ENCODE results near the gene ICE2. TPM values are rescaled to one million over a fixed set of nuclear protein-coding genes. Genes with fewer than 3 reads are reported as not detected.

The ICE2 gene
- total RNA-seq, 2 experiments from 2014 or later = 75.2 to 76.7 TPM

GRCh38 chr15:60493166-60493565, 14.2 kb upstream of the ICE2 start:
- H3K4me1 Mint-ChIP-seq (ENCODE audit: low read depth) = peaks cover 5% of the 10 kb centered on the region
- CTCF ChIA-PET = interaction anchor here (0.6 to 0.7 kb wide), 2 partner anchors 16 to 166 kb away, joined by 3 to 4 read pairs; no protein-coding TSS in a partner anchor

GRCh38 chr15:60486742-60487141, 7.8 kb upstream of the ICE2 start:
- CTCF ChIA-PET = interaction anchor here (0.7 kb wide), 1 partner anchor 30 kb away, joined by 3 read pairs; no protein-coding TSS in a partner anchor
- H3K27me3 Mint-ChIP-seq (ENCODE audit: low read depth) = no peaks in the 10 kb centered on the region
- intact Hi-C loops (cut with micrococcal nuclease) = no loop called here
- no peak overlapping the region for H3K4me3 Mint-ChIP-seq
- H3K27ac Mint-ChIP-seq = no peak overlapping the region
- peaks cover 27% of the 10 kb centered on the region for H3K4me1 Mint-ChIP-seq (ENCODE audit: low read depth)
- H3K36me3 Mint-ChIP-seq (ENCODE audit: low read depth) = peaks cover 4% of the 10 kb centered on the region
- H3K9me3 Mint-ChIP-seq = no peaks in the 10 kb centered on the region
- no peak for DNase-seq

More at GRCh38 chr15:60493166-60493565, 14.2 kb upstream of the ICE2 start:
- Mint-ChIP-seq H3K4me3 (no peak overlapping the region), H3K36me3 (ENCODE audit: low read depth) (peaks cover 19% of the 10 kb centered on the region), H3K27me3 (ENCODE audit: low read depth) (no peaks in the 10 kb centered on the region), H3K9me3 (no peaks in the 10 kb centered on the region), H3K27ac (no peak overlapping the region)
- no peak for DNase-seq
- intact Hi-C loops (cut with micrococcal nuclease) = no loop called here

GRCh38 chr15:60485365-60486055, 6.6 kb upstream of the ICE2 start:
- no peaks in the 10 kb centered on the region for H3K9me3 Mint-ChIP-seq
- no peak overlapping the region for H3K27ac Mint-ChIP-seq
- H3K27me3 Mint-ChIP-seq (ENCODE audit: low read depth) = no peaks in the 10 kb centered on the region
- no peak for DNase-seq
- CTCF ChIA-PET = interaction anchor here (1.5 kb wide), 1 partner anchor 447 kb away, joined by 3 read pairs; no protein-coding TSS in a partner anchor
- no peak overlapping the region for H3K4me3 Mint-ChIP-seq
- H3K36me3 Mint-ChIP-seq (ENCODE audit: low read depth) = peaks cover 4% of the 10 kb centered on the region
- intact Hi-C loops (cut with micrococcal nuclease) = no loop called here
- peaks cover 30% of the 10 kb centered on the region for H3K4me1 Mint-ChIP-seq (ENCODE audit: low read depth)

- no peak overlapping the region for H3K27ac Mint-ChIP-seq
- H3K4me1 Mint-ChIP-seq (ENCODE audit: low read depth) = peaks cover 38% of the 10 kb centered on the region
Observed at GRCh38 chr15:60483042-60483441, 4.1 kb upstream of the ICE2 start.

GRCh38 chr15:60480888-60481287, 1.9 kb upstream of the ICE2 start:
- no peaks in the 10 kb centered on the region for H3K27me3 Mint-ChIP-seq (ENCODE audit: low read depth)
- DNase-seq = no peak
- no peak overlapping the region for H3K4me3 Mint-ChIP-seq
- CTCF ChIA-PET = interaction anchor here (1.9 kb wide), 1 partner anchor 28 kb away, joined by 6 read pairs; no protein-coding TSS in a partner anchor
- intact Hi-C loops (cut with micrococcal nuclease) = no loop called here
- peaks cover 54% of the 10 kb centered on the region for H3K4me1 Mint-ChIP-seq (ENCODE audit: low read depth)
- H3K27ac Mint-ChIP-seq = no peak overlapping the region
- peaks cover 9% of the 10 kb centered on the region for H3K36me3 Mint-ChIP-seq (ENCODE audit: low read depth)
- no peaks in the 10 kb centered on the region for H3K9me3 Mint-ChIP-seq

More at GRCh38 chr15:60483042-60483441, 4.1 kb upstream of the ICE2 start:
- no peak for DNase-seq
- no peaks in the 10 kb centered on the region for H3K27me3 Mint-ChIP-seq (ENCODE audit: low read depth)
- CTCF ChIA-PET = interaction anchor here (0.6 to 1.9 kb wide), 3 partner anchors 26 to 684 kb away, joined by 3 to 6 read pairs (median 5); no protein-coding TSS in a partner anchor
- no peaks in the 10 kb centered on the region for H3K9me3 Mint-ChIP-seq
- H3K4me3 Mint-ChIP-seq = no peak overlapping the region
- peaks cover 5% of the 10 kb centered on the region for H3K36me3 Mint-ChIP-seq (ENCODE audit: low read depth)
- intact Hi-C loops (cut with micrococcal nuclease) = no loop called here

GRCh38 chr15:60480149-60480548, 1.2 kb upstream of the ICE2 start:
- peaks cover 9% of the 10 kb centered on the region for H3K36me3 Mint-ChIP-seq (ENCODE audit: low read depth)
- DNase-seq = no peak
- no peaks in the 10 kb centered on the region for H3K9me3 Mint-ChIP-seq
- H3K27ac Mint-ChIP-seq = peak overlapping the region; percentile 94
- peaks cover 48% of the 10 kb centered on the region for H3K4me1 Mint-ChIP-seq (ENCODE audit: low read depth)
- no peaks in the 10 kb centered on the region for H3K27me3 Mint-ChIP-seq (ENCODE audit: low read depth)
- H3K4me3 Mint-ChIP-seq = peak overlapping the region; percentile 93
- CTCF ChIA-PET = interaction anchor here (1.0 kb wide), 1 partner anchor 117 kb away, joined by 4 read pairs; no protein-coding TSS in a partner anchor
- intact Hi-C loops (cut with micrococcal nuclease) = no loop called here

GRCh38 chr15:60479361-60480110, 594 bp upstream of the ICE2 start:
- H3K27ac Mint-ChIP-seq = peak overlapping the region; percentile 94
- CTCF ChIA-PET = interaction anchor here (1.0 kb wide), 1 partner anchor 116 kb away, joined by 4 read pairs; no protein-coding TSS in a partner anchor
- H3K4me3 Mint-ChIP-seq = peak overlapping the region; percentile 93
- intact Hi-C loops (cut with micrococcal nuclease) = loop anchor here (1.0 to 10.0 kb wide), 10 partner anchors 29 to 1915 kb away; partner anchors contain the start of genes BNIP2, FOXB1 and TLN2
- no peaks in the 10 kb centered on the region for H3K9me3 Mint-ChIP-seq
- H3K4me1 Mint-ChIP-seq (ENCODE audit: low read depth) = peaks cover 49% of the 10 kb centered on the region
- peaks cover 14% of the 10 kb centered on the region for H3K36me3 Mint-ChIP-seq (ENCODE audit: low read depth)
- no peaks in the 10 kb centered on the region for H3K27me3 Mint-ChIP-seq (ENCODE audit: low read depth)
- DNase-seq = peak; percentile 23

- Mint-ChIP-seq H3K36me3 (ENCODE audit: low read depth) (peaks cover 15% of the 10 kb centered on the region), H3K4me3 (peak overlapping the region; percentile 93), H3K9me3 (no peaks in the 10 kb centered on the region), H3K27ac (peak overlapping the region; percentile 94), H3K4me1 (ENCODE audit: low read depth) (peaks cover 44% of the 10 kb centered on the region), H3K27me3 (ENCODE audit: low read depth) (no peaks in the 10 kb centered on the region)
- intact Hi-C loops (cut with micrococcal nuclease) = loop anchor here (2.0 to 10.0 kb wide), 3 partner anchors 473 to 1917 kb away; partner anchors contain the start of genes BNIP2, FOXB1 and TLN2
- CTCF ChIA-PET = interaction anchor here (0.9 to 1.4 kb wide), 6 partner anchors 31 to 170 kb away, joined by 3 to 7 read pairs (median 3); no protein-coding TSS in a partner anchor
- peak; percentile 22 for DNase-seq
Observed at GRCh38 chr15:60477916-60478565, 901 bp downstream of the ICE2 start.

GRCh38 chr15:60477164-60477563, 1.8 kb downstream of the ICE2 start:
- H3K27ac Mint-ChIP-seq = no peak overlapping the region

GRCh38 chr15:60476713-60477112, 2.2 kb downstream of the ICE2 start:
- no peak overlapping the region for H3K27ac Mint-ChIP-seq
- CTCF ChIA-PET = no interaction called here
- H3K4me3 Mint-ChIP-seq = no peak overlapping the region

More at GRCh38 chr15:60477164-60477563, 1.8 kb downstream of the ICE2 start:
- H3K9me3 Mint-ChIP-seq = no peaks in the 10 kb centered on the region
- H3K27me3 Mint-ChIP-seq (ENCODE audit: low read depth) = no peaks in the 10 kb centered on the region
- intact Hi-C loops (cut with micrococcal nuclease) = loop anchor here (10.0 kb wide), 2 partner anchors 472 to 1918 kb away; partner anchors contain the start of genes FOXB1 and TLN2
- no peak for DNase-seq
- peaks cover 45% of the 10 kb centered on the region for H3K4me1 Mint-ChIP-seq (ENCODE audit: low read depth)
- H3K36me3 Mint-ChIP-seq (ENCODE audit: low read depth) = peaks cover 19% of the 10 kb centered on the region
- H3K4me3 Mint-ChIP-seq = no peak overlapping the region
- CTCF ChIA-PET = interaction anchor here (0.9 to 1.3 kb wide), 3 partner anchors 32 to 123 kb away, joined by 3 read pairs; no protein-coding TSS in a partner anchor

GRCh38 chr15:60473135-60473534, 5.8 kb downstream of the ICE2 start:
- H3K4me1 Mint-ChIP-seq (ENCODE audit: low read depth) = peaks cover 35% of the 10 kb centered on the region
- H3K4me3 Mint-ChIP-seq = no peak overlapping the region
- no peak overlapping the region for H3K27ac Mint-ChIP-seq
- H3K9me3 Mint-ChIP-seq = no peaks in the 10 kb centered on the region
- no peaks in the 10 kb centered on the region for H3K27me3 Mint-ChIP-seq (ENCODE audit: low read depth)
- intact Hi-C loops (cut with micrococcal nuclease) = loop anchor here (10.0 kb wide), 2 partner anchors 468 to 1922 kb away; partner anchors contain the start of genes FOXB1 and TLN2
- CTCF ChIA-PET = interaction anchor here (1.3 kb wide), 1 partner anchor 48 kb away, joined by 3 read pairs; no protein-coding TSS in a partner anchor
- peaks cover 31% of the 10 kb centered on the region for H3K36me3 Mint-ChIP-seq (ENCODE audit: low read depth)
- DNase-seq = no peak

More at GRCh38 chr15:60476713-60477112, 2.2 kb downstream of the ICE2 start:
- Mint-ChIP-seq H3K27me3 (ENCODE audit: low read depth) (no peaks in the 10 kb centered on the region), H3K9me3 (no peaks in the 10 kb centered on the region), H3K36me3 (ENCODE audit: low read depth) (peaks cover 17% of the 10 kb centered on the region), H3K4me1 (ENCODE audit: low read depth) (peaks cover 45% of the 10 kb centered on the region)
- intact Hi-C loops (cut with micrococcal nuclease) = loop anchor here (10.0 kb wide), 2 partner anchors 472 to 1918 kb away; partner anchors contain the start of genes FOXB1 and TLN2
- no peak for DNase-seq
